Measurements from ENCODE around the gene AKR7A3.

DNA sequence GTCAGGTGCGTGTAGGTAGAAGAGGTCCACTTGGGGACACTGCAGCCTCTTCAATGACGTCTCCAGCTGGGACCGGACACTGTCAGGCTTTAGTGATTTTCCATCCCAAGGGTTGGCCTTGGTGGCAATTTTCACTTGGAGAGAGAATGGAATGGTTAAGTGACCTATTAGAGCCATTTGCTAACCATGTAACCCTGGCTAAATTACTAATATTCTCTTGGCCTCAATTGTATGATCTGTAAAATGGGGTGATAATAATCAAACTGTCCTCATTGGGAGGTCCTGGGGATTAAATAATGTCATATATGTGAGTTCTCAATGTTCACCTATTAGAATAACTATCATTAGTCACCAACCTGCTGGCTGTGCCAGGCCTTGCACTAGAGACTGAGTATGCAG lies 19.9 kb upstream of the AKR7A3 start:
- TF ChIP-seq, protein P1, sequence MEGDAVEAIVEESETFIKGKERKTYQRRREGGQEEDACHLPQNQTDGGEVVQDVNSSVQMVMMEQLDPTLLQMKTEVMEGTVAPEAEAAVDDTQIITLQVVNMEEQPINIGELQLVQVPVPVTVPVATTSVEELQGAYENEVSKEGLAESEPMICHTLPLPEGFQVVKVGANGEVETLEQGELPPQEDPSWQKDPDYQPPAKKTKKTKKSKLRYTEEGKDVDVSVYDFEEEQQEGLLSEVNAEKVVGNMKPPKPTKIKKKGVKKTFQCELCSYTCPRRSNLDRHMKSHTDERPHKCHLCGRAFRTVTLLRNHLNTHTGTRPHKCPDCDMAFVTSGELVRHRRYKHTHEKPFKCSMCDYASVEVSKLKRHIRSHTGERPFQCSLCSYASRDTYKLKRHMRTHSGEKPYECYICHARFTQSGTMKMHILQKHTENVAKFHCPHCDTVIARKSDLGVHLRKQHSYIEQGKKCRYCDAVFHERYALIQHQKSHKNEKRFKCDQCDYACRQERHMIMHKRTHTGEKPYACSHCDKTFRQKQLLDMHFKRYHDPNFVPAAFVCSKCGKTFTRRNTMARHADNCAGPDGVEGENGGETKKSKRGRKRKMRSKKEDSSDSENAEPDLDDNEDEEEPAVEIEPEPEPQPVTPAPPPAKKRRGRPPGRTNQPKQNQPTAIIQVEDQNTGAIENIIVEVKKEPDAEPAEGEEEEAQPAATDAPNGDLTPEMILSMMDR (conservative IDR thresholded peaks at IDR 0.05) = no peak
- TF ChIP-seq ZFX (IDR thresholded peaks at IDR 0.05) = no peak
